NCI-H2196 treated with DMSO at 0.1 percent for 48 hours (cell line): Measurements from ENCODE around the gene ZSWIM7.

Experiments
- DNase-seq: peaks from one replicate; lab custom pipeline; 2025; ENCODE audit not compliant: unreplicated experiment; lab: John Stamatoyannopoulos, UW

The ZSWIM7 gene

DNA sequence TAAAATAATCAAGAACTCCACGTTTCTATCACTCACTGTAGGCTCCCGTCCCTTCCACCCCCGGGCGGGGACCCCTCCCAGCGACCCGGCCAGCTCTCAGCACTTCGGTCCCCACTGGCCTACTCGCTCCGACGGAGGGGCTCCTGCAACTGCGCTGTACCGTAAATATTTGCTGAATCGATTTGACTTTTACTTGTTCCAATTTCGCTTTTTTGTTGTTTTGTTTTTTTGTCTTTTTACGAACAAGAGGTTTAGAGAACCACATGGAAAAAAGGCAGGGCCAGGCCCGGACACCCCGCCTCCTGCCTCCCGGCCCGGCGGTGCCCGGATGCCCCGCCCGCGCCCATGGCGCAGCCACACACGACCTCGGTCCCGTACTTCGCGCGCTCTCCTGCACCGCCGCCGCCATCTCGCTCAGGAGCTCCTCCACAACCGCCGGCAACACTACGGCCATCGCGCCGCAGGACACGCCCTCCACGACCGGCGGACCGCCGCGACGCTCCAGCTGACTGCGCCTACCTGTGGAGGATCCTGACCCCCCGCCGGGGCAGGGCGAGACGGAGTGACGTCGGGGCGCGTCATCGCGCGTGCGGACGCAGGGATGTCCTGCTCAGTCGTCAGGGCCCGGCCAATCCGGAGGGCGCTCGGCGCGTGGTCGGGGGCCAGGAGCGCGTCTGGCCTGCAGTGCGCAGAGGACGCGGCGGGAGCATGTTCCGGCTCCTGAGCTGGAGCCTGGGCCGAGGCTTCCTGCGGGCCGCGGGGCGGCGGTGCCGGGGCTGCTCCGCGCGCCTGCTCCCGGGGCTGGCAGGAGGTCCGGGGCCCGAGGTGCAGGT, at the start of gene ZSWIM7, which contains the start of gene TTC19:
Gene ZSWIM7 (minus strand): TSS at position 564 of the 833 bp plus-strand sequence. CDS start 110 bp downstream, at position 454.
Gene TTC19 (plus strand): TSS at position 684 of the 833 bp plus-strand sequence. CDS start 25 bp downstream, at position 709.
- peak; percentile 64 for DNase-seq

- no peak for DNase-seq
Measured at GRCh38 chr17:16048811-16049449, 49.4 kb upstream of the ZSWIM7 start.

GRCh38 chr17:16046966-16047365, 47.5 kb upstream of the ZSWIM7 start:
- no peak for DNase-seq

- DNase-seq: no peak
Measured at GRCh38 chr17:16044487-16044886, 45.0 kb upstream of the ZSWIM7 start.

DNA sequence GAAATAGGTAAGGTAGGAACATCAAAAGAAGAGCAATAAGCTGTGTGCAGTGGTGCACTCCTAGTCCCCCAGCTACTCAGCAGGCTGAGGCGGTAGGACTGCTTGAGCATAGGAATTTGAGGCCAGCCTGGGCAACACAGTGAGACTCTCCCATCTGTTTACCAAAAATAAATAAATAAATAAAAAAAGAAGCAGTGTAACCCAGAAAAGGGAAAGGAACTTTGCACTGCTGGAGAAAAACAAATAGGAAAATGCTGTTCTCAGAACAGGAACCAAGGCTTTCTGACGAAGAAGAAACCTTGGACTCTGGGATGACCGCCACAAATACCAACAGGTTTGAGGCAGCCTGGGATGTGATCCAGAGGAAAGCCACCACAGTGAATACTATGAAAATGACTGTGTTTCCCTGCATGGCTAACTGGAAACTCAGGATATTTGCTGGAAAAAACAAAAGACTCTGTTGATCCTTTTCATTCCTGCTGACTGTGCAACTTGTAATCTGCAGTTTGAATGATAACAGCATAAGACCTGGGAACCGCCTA, 41.3 kb upstream of the ZSWIM7 start:
- DNase-seq: no peak

DNA sequence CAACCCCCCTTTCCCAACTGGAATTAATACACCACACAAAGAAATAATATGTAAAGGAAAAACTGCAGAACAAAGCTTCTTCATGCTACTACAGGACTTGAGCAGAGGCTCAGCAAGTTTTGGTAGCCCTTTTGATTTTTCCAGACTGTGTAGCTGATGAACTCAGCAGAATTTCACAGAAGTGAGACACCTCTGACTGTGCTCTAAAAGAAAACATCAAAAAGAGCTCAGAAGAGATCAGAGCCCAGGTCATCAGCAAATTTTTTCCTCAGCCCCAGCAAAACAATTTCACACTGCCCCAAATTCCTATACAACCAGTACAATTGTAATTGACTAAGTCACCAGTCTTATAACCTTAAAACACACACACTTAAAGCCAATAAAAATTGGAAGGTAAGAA, 38.1 kb upstream of the ZSWIM7 start:
- DNase-seq: no peak

- no peak for DNase-seq
Measured at GRCh38 chr17:16036261-16036660, 36.8 kb upstream of the ZSWIM7 start.

DNA sequence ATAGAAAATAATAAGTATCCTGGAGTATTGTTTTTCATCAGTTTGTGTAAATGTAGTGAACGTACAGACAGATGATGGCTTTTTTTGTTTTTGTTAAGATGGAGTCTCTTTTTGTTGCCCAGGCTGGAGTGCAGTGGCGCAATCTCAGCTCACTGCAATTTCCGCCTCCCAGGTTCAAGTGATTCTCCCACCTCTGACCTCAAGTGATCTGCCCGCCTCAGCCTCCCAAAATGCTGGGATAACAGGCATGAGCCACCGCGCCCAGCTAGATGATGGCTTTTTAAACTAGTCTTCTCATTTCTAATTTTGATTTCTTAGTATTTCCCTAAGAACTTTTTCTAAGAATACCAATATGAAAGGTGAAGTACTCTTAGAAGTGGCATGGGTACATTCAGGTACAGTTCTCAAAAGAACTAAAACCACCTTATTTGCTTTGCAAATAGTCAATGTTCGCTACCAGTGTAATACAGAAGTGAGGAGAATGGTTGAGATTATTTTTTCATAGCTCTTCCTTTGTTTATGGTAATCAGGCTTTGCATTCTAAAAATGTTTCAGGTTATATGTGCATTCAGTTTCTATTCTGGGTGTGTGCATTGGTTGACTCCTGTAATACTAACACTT, 34.3 kb upstream of the ZSWIM7 start:
- DNase-seq: no peak

- DNase-seq: no peak
Measured at GRCh38 chr17:16027708-16028584, 28.4 kb upstream of the ZSWIM7 start.

DNA sequence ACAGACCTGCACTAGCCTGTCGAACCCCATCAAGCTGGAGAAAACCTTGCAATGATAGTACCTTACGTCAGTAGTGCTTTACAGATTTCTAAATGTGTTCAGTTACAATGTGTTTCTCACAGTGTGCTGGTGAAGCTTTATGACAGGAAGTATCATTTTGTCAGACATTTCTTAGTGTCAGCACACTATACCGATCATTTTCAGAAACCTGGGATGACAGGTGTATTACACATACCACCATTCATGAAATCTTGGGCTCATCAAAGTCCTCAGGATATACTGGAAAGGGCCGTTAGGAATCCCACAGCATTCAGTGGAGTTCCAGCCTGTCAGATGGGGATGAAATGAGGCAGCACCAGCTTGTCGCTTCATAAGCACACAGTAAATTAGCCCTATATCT, 27.4 kb upstream of the ZSWIM7 start:
- no peak for DNase-seq

GRCh38 chr17:16025202-16025601, 25.7 kb upstream of the ZSWIM7 start:
- no peak for DNase-seq

- DNase-seq: no peak
Measured at GRCh38 chr17:16023881-16024280, 24.4 kb upstream of the ZSWIM7 start.

- no peak for DNase-seq
Measured at GRCh38 chr17:16019347-16019746, 19.8 kb upstream of the ZSWIM7 start.

- DNase-seq: no peak
Measured at GRCh38 chr17:16013943-16014407, 14.5 kb upstream of the ZSWIM7 start.

DNA sequence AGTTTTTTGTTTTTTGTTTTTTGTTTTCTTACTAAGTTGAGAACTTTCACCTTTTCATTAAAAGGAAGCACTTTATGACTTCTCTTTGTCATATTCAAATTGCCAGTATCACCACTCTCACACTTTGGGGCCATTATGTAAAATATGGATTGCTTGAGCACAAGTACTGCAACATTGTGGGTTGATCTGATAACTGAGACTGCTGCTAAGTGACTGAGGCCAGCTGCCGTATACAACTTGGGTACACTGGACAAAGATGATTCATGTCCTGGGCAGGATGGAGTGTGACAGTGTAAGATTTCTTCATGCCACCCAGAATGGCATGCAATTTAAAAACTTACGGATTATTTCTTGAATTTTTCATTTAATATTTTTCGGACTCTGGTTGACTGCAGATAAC, 7.9 kb upstream of the ZSWIM7 start:
- DNase-seq: no peak

DNA sequence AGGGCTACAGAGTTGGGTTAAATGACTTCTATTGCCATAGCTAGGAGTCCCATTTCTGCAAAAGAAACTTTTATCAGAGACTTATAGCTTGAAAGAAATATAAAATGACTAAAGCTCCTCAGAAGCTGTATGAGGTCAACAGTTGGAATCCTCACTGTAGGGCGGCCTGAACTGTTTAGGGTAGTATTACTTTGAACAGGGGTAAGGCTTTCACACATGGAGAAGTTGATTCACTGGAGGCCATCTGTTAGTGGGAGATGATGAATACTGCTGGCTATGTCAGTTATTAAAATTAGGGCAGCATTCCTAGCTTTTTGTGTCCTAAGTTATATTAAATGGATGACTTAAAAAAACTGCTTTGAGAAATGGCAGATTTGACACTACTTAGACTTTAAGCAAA, 6.1 kb upstream of the ZSWIM7 start:
- no peak for DNase-seq

- DNase-seq: no peak
Measured at GRCh38 chr17:16003841-16004240, 4.3 kb upstream of the ZSWIM7 start.

DNA sequence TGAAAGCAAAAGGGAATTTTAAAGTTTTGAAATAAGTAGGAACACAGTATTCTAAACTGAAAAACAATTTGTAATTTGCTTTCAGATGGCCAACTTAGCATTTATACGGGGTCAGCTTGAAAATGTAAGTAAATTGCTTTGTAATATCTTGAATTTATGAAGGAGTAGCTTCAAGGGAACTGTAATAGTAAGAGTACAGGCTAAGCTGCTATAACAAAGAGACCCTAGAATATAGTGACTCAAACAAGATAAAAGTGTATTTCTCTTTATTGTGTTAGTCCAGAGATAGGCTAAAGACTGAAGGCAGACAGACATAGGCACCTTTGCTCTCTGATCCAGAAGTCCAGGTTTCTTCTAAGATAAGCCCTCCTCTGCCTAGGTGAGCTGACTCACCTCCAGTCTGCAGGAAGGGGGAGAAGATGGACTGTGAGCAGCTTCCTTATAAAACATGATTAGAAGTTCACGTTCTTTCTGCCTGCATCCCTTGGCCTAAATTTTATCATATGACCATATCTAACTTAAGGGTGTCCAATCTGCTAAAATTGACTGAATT, 3.3 kb upstream of the ZSWIM7 start:
- DNase-seq: no peak

DNA sequence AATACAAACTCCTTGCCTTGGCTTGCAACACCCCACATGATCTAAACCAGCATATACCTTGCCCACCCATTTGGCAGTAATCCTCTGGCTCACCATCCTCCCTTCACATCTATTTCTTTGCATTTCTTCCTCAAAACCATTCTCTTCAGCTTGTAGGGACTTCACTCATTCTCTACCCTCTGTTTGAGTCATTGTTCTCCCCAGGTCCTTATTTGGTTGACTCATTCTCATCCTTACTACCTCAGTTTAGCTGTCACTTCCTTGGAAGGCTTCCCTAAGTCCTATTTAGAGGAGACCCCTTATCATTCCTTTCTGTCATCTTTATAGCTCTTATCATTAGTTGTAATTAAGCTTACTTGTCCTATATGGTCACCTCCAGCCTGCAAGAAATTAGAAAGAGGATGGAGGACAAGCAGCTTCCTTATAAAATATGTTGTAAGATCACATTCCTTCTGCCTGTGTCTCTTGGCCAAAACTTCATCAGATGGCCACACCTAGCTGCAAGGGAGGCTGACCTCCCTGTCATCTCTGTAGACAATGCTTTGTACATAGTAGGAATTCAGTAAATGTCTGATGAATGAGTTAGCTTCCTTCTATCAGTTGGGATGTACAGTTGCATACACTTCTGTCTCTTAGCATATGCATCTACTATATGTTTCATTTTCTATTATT, 1.9 kb upstream of the ZSWIM7 start:
- no peak for DNase-seq
